ENCODE results near the gene SSTR5.

GRCh38 chr16:1052721-1053120, 19.8 kb upstream of the SSTR5 start:
- TF ChIP-seq, protein P1, sequence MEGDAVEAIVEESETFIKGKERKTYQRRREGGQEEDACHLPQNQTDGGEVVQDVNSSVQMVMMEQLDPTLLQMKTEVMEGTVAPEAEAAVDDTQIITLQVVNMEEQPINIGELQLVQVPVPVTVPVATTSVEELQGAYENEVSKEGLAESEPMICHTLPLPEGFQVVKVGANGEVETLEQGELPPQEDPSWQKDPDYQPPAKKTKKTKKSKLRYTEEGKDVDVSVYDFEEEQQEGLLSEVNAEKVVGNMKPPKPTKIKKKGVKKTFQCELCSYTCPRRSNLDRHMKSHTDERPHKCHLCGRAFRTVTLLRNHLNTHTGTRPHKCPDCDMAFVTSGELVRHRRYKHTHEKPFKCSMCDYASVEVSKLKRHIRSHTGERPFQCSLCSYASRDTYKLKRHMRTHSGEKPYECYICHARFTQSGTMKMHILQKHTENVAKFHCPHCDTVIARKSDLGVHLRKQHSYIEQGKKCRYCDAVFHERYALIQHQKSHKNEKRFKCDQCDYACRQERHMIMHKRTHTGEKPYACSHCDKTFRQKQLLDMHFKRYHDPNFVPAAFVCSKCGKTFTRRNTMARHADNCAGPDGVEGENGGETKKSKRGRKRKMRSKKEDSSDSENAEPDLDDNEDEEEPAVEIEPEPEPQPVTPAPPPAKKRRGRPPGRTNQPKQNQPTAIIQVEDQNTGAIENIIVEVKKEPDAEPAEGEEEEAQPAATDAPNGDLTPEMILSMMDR (IDR thresholded peaks at IDR 0.05; ENCODE audit: low read depth, low read length): no peak
- TF ChIP-seq POLR2A (IDR thresholded peaks at IDR 0.05; ENCODE audit: extremely low read depth, insufficient read length): no peak
